Suprapubic skin (tissue), 4 donors: ENCODE results near the gene SLC43A3. TPM values are rescaled to one million over a fixed set of nuclear protein-coding genes. Genes with fewer than 3 reads are reported as not detected.

Experiments used
- DNase-seq, 2 donors: peaks; one replicate each; pipeline ENCODE4 v3.0.0-alpha.2; 2019; ENCODE audit warnings: low spot score in 2 of 2
- H3K27ac ChIP-seq: fragments of 200-600 bp; sonication (generic); one replicate; pipeline ENCODE4 v1.5.1; 2019
- H3K27me3 ChIP-seq: fragments of 200-600 bp; sonication (generic); one replicate; pipeline ENCODE4 v1.5.1; 2019
- H3K36me3 ChIP-seq: fragments of 200-600 bp; sonication (generic); one replicate; pipeline ENCODE4 v1.5.1; 2019
- H3K4me1 ChIP-seq: fragments of 200-600 bp; sonication (generic); one replicate; pipeline ENCODE4 v1.5.1; 2019
- H3K4me3 ChIP-seq: fragments of 200-600 bp; sonication (generic); one replicate; pipeline ENCODE4 v1.5.1; 2019; ENCODE audit warnings: mild to moderate bottlenecking
- H3K9me3 ChIP-seq: fragments of 200-600 bp; sonication (generic); one replicate; pipeline ENCODE4 v1.5.1; 2019
- EP300 ChIP-seq: sonication (generic); formaldehyde crosslinking; IDR thresholded peaks from one replicate; pipeline ENCODE4 v1.6.1; 2017; ENCODE audit warnings: antibody characterized with exemption
- POLR2A ChIP-seq, 2 donors: fragments of 450-650 bp; IDR thresholded peaks; one replicate each; pipeline ENCODE4 v1.6.1; 2017; ENCODE audit warnings: antibody characterized with exemption in 2 of 2, mild to moderate bottlenecking in 2 of 2, moderate library complexity in 2 of 2
- POLR2AphosphoS5 ChIP-seq, 3 donors: sonication (generic); formaldehyde crosslinking; IDR thresholded peaks; one replicate each; pipeline ENCODE4 v1.6.1; 2017; ENCODE audit warnings: antibody characterized with exemption in 3 of 3
- WGBS: methylation state at CpG from one replicate; pipeline ENCODE4 v1.1.5; 2018; 5-methylcytosine and 5-hydroxymethylcytosine counted together
- total RNA-seq, 4 donors: library from RNA; depleted of rRNA; stranded (reverse); fragments of >200 nt; gene quantifications; one replicate each; pipeline ENCODE4 v1.1.0, GENCODE V29; 2016
- TF ChIP-seq, protein P1 (sequence below), 2 donors: fragments of 200-600 bp in 1 of 2; fragments of 450-650 bp in 1 of 2; sonication (generic) in 1 of 2; IDR thresholded peaks; one replicate each; pipeline ENCODE4 v1.5.1; 2016 to 2019; ENCODE audit warnings: antibody characterized with exemption in 2 of 2, mild to moderate bottlenecking in 1 of 2, moderate library complexity in 1 of 2

The SLC43A3 gene
- total RNA-seq, 4 donors from 2014 or later = 44.5 to 70.4 (median 60.0) TPM

DNA sequence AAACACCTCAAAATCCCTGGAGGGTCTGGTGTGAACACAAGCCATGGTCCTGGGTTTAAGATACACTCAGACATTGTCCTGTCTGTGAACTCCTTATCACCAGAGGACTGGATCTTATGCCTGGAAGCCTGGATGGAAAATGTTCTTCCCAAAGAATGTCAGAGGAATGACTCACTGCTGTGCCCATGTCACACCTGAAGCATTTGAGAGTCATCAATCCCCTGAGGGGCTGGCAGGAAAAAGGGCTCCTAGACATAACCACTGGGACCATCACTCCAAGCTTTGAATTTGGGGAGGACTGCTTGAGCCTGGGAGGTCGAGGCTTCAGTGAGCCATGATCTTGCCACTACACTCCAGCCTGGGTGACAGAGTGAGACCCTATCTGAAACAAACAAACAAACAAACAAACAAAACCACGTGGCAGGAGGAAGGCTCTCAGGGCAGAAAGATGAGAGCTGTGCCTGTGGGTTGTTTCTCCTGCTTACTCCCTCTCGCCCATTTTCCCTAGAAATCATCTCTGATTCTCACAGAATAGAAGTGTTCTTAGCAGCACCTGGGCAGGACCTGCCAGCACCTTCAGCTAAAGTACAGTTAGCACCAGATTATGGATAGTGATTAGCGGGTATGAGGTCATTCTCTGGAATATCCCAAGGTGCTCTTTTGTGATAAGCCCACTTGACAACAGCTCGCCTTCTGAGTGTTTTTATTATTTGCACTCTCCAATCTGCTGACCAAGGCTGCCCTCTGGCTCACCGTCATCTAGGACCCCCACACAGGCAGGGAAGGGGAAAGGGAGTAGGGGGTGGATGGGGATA lies 24.5 kb downstream of the SLC43A3 start:
- H3K4me1 ChIP-seq = peaks cover 12% of the 10 kb centered on the region
- TF ChIP-seq POLR2A (IDR thresholded peaks at IDR 0.05) (no peak), POLR2AphosphoS5 (IDR thresholded peaks at IDR 0.05) (no peak), EP300 (no peak)
- TF ChIP-seq, protein P1, sequence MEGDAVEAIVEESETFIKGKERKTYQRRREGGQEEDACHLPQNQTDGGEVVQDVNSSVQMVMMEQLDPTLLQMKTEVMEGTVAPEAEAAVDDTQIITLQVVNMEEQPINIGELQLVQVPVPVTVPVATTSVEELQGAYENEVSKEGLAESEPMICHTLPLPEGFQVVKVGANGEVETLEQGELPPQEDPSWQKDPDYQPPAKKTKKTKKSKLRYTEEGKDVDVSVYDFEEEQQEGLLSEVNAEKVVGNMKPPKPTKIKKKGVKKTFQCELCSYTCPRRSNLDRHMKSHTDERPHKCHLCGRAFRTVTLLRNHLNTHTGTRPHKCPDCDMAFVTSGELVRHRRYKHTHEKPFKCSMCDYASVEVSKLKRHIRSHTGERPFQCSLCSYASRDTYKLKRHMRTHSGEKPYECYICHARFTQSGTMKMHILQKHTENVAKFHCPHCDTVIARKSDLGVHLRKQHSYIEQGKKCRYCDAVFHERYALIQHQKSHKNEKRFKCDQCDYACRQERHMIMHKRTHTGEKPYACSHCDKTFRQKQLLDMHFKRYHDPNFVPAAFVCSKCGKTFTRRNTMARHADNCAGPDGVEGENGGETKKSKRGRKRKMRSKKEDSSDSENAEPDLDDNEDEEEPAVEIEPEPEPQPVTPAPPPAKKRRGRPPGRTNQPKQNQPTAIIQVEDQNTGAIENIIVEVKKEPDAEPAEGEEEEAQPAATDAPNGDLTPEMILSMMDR (IDR thresholded peaks at IDR 0.05) = no peak
- WGBS = 71% methylated on average over 6 of the region's 6 CpGs
- H3K27me3 ChIP-seq = no peaks in the 10 kb centered on the region
- peaks cover 13% of the 10 kb centered on the region for H3K36me3 ChIP-seq
- H3K4me3 ChIP-seq = no peak overlapping the region
- H3K27ac ChIP-seq = no peak overlapping the region
- no peak for DNase-seq
- no peaks in the 10 kb centered on the region for H3K9me3 ChIP-seq

- H3K4me3 ChIP-seq = no peak overlapping the region
- no peaks in the 10 kb centered on the region for H3K36me3 ChIP-seq
- WGBS = 81% methylated on average over 4 of the region's 4 CpGs
- no peaks in the 10 kb centered on the region for H3K9me3 ChIP-seq
- no peaks in the 10 kb centered on the region for H3K4me1 ChIP-seq
- no peaks in the 10 kb centered on the region for H3K27me3 ChIP-seq
- TF ChIP-seq POLR2A (IDR thresholded peaks at IDR 0.05) = no peak
- TF ChIP-seq, protein P1 (IDR thresholded peaks at IDR 0.05) = no peak
- no peak for TF ChIP-seq EP300
- no peak for TF ChIP-seq POLR2AphosphoS5 (IDR thresholded peaks at IDR 0.05)
- no peak overlapping the region for H3K27ac ChIP-seq
- DNase-seq = no peak
Measured at GRCh38 chr11:57399972-57400578, 26.8 kb downstream of the SLC43A3 start.

DNA sequence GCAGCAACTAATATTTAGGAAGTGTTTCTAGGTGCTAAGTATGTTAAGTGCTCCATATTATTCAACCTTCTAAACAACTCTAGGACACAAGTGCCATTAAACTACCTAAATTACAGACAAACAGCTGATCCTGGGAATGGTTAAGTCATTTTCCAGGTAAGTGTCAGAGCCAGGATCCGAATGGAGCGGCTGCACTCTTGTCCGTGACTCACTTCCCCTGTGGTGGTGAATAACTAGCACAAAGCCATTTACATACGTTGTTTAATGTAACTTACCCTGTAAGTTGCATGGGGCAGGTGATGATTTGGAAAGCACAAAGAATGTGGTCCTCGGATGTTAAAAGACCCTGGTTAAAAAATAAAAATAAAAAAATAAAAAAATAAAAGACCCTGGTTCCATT lies 27.7 kb downstream of the SLC43A3 start:
- Histone ChIP-seq H3K27ac (no peak overlapping the region), H3K4me1 (no peaks in the 10 kb centered on the region), H3K4me3 (no peak overlapping the region), H3K9me3 (no peaks in the 10 kb centered on the region), H3K27me3 (no peaks in the 10 kb centered on the region), H3K36me3 (no peaks in the 10 kb centered on the region)
- TF ChIP-seq EP300 (no peak), POLR2AphosphoS5 (IDR thresholded peaks at IDR 0.05) (no peak), POLR2A (IDR thresholded peaks at IDR 0.05) (no peak)
- TF ChIP-seq, protein P1 (IDR thresholded peaks at IDR 0.05) = no peak
- DNase-seq = no peak
- WGBS = 88% methylated on average over 5 of the region's 5 CpGs

DNA sequence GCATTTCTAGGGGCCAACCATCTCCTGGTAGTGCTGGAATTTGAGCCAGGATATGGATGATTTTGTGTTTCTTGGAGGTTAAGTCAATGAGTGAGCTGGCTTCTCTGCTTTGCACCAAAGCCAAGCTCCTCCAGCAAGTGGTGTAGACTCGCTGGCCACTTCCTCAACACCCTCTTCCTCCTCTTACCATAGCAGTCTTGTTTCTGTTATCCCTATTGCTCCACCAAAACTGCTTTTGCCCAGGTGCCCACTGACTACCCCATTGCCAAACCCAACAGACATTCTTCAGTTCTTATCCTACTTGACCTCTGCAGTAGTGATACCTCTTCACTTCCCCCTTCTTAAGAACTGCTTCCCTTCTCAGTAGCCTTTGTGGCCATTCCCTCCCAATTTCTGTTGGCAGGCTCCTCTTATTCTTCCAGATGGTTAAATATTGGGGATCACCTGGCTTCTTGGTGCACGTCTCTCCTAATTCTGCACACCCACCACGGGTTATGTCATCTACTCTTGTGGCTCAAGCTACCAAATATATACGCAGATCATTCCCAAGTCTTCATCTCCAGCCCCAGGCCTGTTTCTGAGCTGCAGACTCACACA lies 29.4 kb downstream of the SLC43A3 start:
- DNase-seq = no peak
- 87% methylated on average over 4 of the region's 4 CpGs for WGBS
- Histone ChIP-seq H3K27me3 (no peaks in the 10 kb centered on the region), H3K27ac (no peak overlapping the region), H3K4me3 (no peak overlapping the region), H3K4me1 (no peaks in the 10 kb centered on the region), H3K36me3 (no peaks in the 10 kb centered on the region), H3K9me3 (no peaks in the 10 kb centered on the region)
- TF ChIP-seq EP300 (no peak), POLR2A (IDR thresholded peaks at IDR 0.05) (no peak), POLR2AphosphoS5 (IDR thresholded peaks at IDR 0.05) (no peak)
- TF ChIP-seq, protein P1 (IDR thresholded peaks at IDR 0.05) = no peak

GRCh38 chr11:57396744-57397143 lies 30.2 kb downstream of the SLC43A3 start:
- Histone ChIP-seq H3K9me3 (no peaks in the 10 kb centered on the region), H3K27me3 (no peaks in the 10 kb centered on the region), H3K36me3 (no peaks in the 10 kb centered on the region), H3K27ac (no peak overlapping the region), H3K4me3 (no peak overlapping the region), H3K4me1 (no peaks in the 10 kb centered on the region)
- TF ChIP-seq EP300 (no peak), POLR2AphosphoS5 (IDR thresholded peaks at IDR 0.05) (no peak)
- DNase-seq = no peak
- WGBS = 83% methylated on average over 2 of the region's 2 CpGs
